ES-I3 (cell line): ENCODE results near the gene SRP9.
"Not testable (repeated sequence)": the region's sequence is repeated elsewhere in the genome, so short reads cannot be mapped to it uniquely, and the experiment has no call there.

ENCODE experiments used
- H3K36me3 ChIP-seq: 2 replicates; pipeline ENCODE4 v1.6.1; 2013; ENCODE audit warnings: mild to moderate bottlenecking, low read length, control low read depth, moderate library complexity; ENCODE audit not compliant: insufficient read depth
- H3K4me1 ChIP-seq: 2 replicates; pipeline ENCODE4 v1.6.1; 2013; ENCODE audit warnings: mild to moderate bottlenecking, control low read depth, low read length; ENCODE audit not compliant: insufficient read depth
- H3K9ac ChIP-seq: 2 replicates; pipeline ENCODE4 v1.6.1; 2013; ENCODE audit warnings: low read depth, mild to moderate bottlenecking, low read length, moderate library complexity
- H3K9me3 ChIP-seq: 2 replicates; pipeline ENCODE4 v1.6.1; 2013; ENCODE audit warnings: mild to moderate bottlenecking, low read length, moderate library complexity; ENCODE audit not compliant: control insufficient read depth, insufficient read depth

SRP9 gene

DNA sequence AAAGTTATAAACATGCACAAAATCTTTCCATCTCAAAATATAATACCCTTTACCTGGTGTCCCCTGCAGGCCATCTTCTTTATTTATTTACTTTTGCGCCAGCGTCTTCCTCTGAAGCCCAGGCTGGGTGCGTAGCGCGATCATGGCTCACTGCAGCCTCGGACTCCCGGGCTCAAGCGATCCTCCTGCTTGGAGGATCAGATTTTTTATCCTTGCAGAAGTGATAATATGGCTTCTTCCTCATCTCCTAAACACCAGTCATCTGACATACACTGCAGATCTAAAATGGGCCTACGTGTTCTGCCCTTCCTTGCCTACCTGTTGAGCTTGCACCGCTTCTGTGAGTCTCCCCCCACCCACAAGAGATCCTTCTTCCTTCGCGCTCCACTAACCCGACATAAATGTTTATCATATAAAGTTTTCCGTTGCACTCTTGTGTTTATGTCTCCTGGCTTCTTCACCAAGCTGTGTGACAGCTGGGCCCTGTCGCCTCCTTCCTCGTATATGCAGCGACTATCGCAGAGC, 506 bp upstream of the SRP9 start:
- no peaks in the 10 kb centered on the region for H3K9me3 ChIP-seq
- H3K9ac ChIP-seq = peak overlapping the region; percentile 45
- peaks cover 11% of the 10 kb centered on the region for H3K4me1 ChIP-seq
- H3K36me3 ChIP-seq = no peaks in the 10 kb centered on the region

DNA sequence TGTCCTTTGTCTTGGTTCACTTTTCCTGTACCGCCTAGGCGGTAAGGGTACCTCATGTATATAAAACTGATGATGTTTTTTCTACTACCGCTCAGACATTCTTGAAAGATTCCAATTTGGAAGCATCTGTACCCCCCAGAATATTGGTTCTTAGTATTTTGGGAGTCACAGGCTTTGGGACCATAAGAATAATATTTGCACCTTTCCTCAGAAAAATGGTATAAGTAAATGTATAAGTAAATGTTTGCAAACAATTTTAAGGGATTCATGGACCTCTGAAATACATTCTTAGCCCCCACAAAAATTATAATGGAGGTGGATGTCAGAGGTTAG, 677 bp downstream of the SRP9 start:
- no peaks in the 10 kb centered on the region for H3K36me3 ChIP-seq
- H3K9me3 ChIP-seq = no peaks in the 10 kb centered on the region
- H3K9ac ChIP-seq = peak overlapping the region; percentile 100
- peaks cover 17% of the 10 kb centered on the region for H3K4me1 ChIP-seq

DNA sequence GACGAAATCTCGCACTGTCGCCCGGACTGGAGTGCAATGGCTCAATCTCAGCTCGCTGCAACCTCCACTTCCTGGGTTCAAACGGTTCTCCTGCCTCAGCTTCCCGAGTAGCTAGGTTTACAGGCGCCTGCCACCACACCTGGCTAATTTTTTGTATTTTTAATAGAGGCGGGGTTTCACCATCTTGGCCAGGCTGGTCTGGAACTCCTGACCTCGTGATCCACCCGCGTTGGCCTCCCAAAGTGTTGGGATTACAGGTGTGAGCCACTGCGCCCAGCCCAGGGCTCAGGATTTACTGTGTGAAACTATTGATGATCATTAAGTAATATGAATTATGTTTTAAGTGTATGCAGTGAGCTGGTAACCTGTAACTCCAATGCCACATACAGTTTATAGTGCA, 1.5 kb downstream of the SRP9 start:
- Histone ChIP-seq H3K9ac (peak overlapping the region; percentile 100), H3K4me1 (peaks cover 17% of the 10 kb centered on the region)
- not testable (repeated sequence) for H3K36me3 ChIP-seq, H3K9me3 ChIP-seq

DNA sequence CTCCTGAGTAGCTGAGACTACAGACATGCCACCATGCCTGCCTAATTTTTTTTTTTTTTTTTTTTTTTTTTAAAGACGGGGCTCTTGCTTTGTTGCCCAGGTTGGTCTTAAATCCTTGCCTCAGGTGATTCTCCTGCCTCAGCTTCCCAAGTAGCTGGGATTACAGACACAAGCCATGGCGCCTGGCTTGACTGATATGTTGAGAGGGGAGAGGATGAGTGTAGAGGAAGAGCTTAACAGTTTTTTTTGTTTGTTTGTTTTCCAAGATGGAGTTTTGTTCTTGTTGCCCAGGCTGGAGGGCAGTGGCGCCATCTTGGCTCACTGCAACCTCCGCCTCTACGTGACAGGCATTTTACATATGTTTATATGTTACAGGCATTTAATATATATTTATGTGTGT, 2.5 kb downstream of the SRP9 start:
- no peaks in the 10 kb centered on the region for H3K9me3 ChIP-seq
- peaks cover 17% of the 10 kb centered on the region for H3K4me1 ChIP-seq
- no peaks in the 10 kb centered on the region for H3K36me3 ChIP-seq
- no peak overlapping the region for H3K9ac ChIP-seq

DNA sequence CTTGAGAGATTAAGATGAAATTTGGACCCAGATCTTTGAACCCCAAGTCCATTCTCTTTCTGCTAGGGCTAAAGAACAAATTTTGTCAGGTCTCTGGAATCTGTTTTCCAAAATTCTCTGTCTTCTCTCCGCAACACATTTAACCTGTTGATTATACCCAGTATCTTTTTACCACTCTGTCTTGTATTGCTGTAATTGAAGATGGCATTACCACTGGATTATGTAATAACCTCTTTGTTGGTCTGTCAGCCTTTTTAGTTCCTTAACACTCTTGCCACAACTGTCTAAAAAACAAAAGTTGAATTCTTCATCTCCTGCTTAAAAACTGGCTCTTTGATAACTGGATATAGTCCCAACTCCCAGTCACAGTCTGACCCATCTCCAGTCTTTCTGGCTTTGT, 3.0 kb downstream of the SRP9 start:
- no peaks in the 10 kb centered on the region for H3K36me3 ChIP-seq
- H3K9ac ChIP-seq = no peak overlapping the region
- H3K4me1 ChIP-seq = peaks cover 17% of the 10 kb centered on the region
- no peaks in the 10 kb centered on the region for H3K9me3 ChIP-seq

DNA sequence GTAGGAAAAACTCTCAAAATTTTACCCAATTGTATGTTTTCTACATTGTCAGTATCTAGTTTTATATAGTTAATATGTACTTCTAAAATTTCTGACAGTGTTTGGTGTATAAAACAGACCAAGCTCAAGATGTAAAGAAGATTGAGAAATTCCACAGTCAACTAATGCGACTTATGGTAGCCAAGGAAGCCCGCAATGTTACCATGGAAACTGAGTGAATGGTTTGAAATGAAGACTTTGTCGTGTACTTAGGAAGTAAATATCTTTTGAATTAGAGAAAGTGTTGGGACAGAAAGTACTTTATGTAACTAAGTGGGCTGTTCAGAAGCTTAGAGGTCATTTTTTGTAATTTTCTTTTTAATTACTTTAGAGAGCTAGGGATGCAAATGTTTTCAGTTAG, 11.5 kb downstream of the SRP9 start:
- not testable (repeated sequence) for H3K9ac ChIP-seq, H3K4me1 ChIP-seq
- Histone ChIP-seq H3K36me3 (peaks cover 32% of the 10 kb centered on the region), H3K9me3 (peaks cover 12% of the 10 kb centered on the region)

DNA sequence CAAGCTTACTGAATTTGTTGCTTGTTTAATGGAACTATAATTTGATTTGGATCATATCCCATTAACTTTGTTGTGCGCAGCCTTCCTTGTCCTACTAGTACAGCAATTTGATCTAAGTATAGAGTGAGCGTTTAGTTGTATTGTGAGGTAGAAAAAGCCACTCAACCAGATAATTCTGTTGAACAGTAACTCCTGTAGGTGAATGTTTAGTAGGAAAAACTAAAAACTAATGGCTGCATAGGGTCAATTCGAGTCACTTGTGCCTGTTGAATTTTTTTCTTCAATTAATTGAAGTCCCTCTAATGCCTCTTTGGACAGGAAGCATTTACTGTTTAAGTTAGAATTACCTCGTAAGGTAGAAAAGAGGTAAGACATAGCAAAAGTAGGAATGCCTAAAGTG, 17.3 kb downstream of the SRP9 start:
- Histone ChIP-seq H3K9ac (no peak overlapping the region), H3K4me1 (no peaks in the 10 kb centered on the region), H3K9me3 (peaks cover 22% of the 10 kb centered on the region), H3K36me3 (peaks cover 15% of the 10 kb centered on the region)

DNA sequence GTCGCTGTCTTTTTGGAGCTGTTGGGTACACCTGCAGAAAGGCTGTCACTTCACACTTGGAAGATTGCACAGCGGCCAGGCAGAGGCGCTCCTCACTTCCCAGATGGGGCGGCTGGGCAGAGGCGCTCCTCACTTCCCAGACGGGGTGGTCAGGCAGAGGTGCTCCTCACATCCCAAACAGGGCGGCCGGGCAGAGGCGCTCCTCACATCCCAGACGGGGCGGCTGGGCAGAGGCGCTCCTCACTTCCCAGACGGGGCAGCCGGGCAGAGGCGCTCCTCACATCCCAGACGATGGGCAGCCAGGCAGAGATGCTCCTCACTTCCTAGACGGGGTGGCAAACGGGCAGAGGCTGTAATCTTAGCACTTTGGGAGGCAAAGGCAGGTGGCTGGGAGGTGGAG, 18.5 kb downstream of the SRP9 start:
- H3K4me1 ChIP-seq, H3K9ac ChIP-seq, H3K36me3 ChIP-seq: not testable (repeated sequence)
- peaks cover 18% of the 10 kb centered on the region; the same call in 1 of the 2 replicates for H3K9me3 ChIP-seq

DNA sequence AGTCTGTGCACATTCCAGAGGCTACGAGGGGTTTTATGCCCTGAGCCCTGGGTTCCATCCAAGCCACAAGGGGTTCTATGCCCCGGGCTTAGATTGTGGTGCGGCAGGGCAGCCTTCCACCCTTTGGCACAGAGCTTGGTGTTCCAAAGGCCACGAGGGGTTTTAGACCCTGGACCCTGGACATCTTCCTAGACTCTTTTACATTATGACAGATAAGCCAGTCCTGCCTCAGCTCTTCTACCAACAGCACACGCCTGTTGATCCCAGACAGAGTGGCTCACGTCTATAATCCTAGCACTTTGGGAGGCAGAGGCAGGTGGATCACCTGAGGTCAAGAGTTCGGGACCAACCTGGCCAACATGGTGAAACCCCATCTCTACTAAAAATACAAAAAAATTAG, 23.5 kb downstream of the SRP9 start:
- H3K36me3 ChIP-seq, H3K9me3 ChIP-seq, H3K9ac ChIP-seq, H3K4me1 ChIP-seq: not testable (repeated sequence)

DNA sequence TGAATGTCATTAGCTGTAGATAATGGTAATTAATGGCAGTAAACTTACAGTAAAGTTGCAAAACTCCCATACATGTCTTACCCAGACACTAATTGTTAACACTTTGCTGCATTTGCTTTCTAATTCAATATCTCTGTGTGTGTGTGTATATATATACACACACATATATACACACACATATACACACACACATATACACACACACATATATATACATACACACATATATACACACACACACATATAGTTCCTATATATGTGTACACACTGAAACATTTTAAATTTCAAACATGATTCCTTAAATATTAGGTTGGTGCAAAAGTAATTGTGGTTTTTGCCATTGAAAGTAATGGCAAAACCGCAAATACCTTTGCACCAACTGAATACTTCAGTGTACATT, 28.6 kb downstream of the SRP9 start:
- H3K9me3 ChIP-seq = no peaks in the 10 kb centered on the region
- no peaks in the 10 kb centered on the region for H3K4me1 ChIP-seq
- no peak overlapping the region for H3K9ac ChIP-seq
- H3K36me3 ChIP-seq = no peaks in the 10 kb centered on the region

DNA sequence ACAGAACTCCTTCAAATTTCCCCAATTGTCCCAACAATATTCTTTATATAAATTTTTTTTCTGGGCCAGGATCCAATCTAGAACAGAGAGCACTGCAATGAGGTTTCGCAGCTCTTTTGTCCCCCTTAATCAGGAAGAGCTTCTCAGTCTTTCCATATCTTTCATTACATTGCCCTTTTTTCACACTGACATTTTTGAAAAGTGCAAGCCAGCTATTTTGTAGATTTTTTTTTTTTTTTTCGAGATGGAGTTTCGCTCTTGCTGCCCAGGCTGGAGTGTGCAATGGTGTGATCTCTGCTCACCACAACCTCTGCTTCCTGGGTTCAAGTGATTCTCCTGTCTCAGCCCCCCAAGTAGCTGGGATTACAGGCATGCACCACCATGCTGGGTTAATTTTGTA, 29.1 kb downstream of the SRP9 start:
- not testable (repeated sequence) for H3K36me3 ChIP-seq, H3K9ac ChIP-seq, H3K4me1 ChIP-seq, H3K9me3 ChIP-seq

DNA sequence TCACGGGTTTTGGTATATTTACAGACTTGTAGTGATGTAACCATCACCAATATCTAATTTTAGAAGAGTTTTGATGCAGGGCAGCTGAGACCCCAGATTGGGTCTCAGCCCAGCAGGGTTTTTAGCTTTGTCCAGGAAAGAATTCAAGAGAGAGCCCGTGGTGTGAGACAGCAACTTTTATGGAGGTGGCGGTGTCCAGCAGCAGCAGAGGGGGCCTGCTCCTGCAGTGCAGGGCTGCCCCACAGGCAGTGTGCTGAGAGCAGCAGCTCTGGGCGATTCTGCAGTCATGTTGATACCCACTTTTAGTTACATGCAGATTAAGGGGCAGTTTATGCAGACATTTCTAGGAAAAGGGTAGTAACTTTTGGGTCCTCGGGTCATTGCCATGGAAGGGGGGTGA, 30.5 kb downstream of the SRP9 start:
- Histone ChIP-seq H3K9me3 (no peaks in the 10 kb centered on the region), H3K9ac (no peak overlapping the region), H3K36me3 (no peaks in the 10 kb centered on the region; the same call in 1 of the 2 replicates), H3K4me1 (peaks cover 10% of the 10 kb centered on the region)

DNA sequence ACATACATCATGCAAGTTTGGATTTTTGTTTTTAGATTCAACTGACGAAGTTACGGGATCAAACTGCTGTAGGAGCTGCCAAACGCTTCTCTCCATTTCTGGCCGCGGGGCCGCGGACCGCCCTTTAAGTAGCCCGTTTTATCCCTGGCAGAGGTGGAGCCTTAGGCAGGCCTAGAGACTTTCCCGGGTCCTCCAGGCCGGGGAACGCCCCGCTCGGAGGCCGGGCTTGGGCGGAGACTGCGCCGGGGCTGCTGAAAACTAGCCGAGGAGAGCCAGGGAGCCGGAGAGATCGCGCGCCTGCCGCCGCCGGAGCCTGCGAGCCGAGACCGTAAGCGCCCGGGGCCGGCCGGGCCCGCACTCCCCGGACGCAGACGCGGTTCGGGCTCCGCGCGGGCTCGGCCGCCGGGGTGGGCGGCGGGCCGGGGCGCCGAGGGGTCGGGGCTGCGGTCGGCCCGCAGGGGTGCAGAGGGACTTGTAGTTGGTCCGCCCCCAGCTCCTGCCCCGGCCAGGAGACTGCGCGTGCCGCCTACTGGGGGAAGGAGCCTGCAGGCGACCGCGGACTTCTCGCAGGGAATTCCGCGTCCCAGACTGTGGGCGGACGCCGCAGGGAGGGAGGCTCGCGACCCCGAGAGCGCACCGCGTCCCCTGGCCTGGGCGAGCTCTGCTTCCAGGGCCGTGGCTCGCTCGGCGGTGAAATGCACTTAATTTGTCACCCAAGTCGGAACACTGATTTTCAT, 32.4 kb downstream of the SRP9 start, which contains the start of gene EPHX1:
Gene EPHX1 (plus strand): TSS at position 283 of the 737 bp plus-strand sequence. CDS start 18,606 bp downstream, outside the sequence.
- peaks cover 20% of the 10 kb centered on the region for H3K4me1 ChIP-seq
- no peaks in the 10 kb centered on the region; the same call in 1 of the 2 replicates for H3K36me3 ChIP-seq
- no peaks in the 10 kb centered on the region for H3K9me3 ChIP-seq
- H3K9ac ChIP-seq = peak within 1 kb of the TSS; percentile 93

DNA sequence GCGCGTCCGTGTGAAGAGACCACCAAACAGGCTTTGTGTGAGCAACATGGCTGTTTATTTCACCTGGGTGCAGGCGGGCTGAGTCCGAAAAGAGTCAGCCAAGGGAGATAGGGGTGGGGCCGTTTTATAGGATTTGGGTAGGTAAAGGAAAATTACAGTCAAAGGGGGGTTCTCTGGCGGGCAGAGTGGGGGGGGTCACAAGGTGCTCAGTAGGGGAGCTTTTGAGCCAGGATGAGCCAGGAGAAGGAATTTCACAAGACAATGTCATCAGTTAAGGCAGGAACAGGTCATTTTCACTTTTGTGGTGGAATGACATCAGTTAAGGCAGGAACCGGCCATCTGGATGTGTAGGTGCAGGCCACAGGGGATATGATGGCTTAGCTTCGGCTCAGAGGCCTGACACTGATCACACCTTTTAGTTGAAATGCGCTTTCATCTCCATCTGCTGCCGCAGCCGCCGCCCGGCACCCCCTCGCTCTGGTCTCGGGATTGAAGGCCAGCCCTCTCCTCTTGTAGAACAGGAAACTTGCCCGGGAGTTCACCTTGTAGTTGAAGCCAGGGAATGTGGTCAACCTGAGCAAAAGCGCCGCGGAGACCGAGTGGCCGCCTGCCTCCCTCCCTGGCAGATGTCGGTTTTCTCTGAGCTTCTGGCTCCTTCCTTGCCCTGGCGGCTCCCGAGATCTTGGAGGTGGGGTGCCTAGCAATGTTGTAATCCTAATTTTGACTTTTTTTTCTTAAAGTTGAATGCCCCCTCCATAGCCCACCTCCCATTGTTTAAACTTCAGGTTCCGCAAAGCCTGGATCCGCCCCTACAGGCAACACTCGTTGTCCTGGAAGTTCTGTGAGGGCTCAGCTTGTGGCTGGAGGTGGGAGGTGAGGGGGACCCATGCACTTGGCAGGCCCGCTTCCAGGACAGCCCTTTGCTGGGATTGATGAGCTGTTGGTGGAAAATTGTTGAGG, 33.2 kb downstream of the SRP9 start:
- Histone ChIP-seq H3K9ac (peak overlapping the region; percentile 93), H3K4me1 (peaks cover 25% of the 10 kb centered on the region)
- not testable (repeated sequence) for H3K9me3 ChIP-seq, H3K36me3 ChIP-seq
